Medulla oblongata (tissue), 1 donor: Measurements from ENCODE around the gene TMEM43.
"Not testable (repeated sequence)": the region's sequence is repeated elsewhere in the genome, so short reads cannot be mapped to it uniquely, and the experiment has no call there.

Experiments used
- DNase-seq: peaks from one replicate; pipeline ENCODE4 v3.0.0-alpha.2; 2015; ENCODE audit errors: extremely low spot score

The TMEM43 gene, protein sequence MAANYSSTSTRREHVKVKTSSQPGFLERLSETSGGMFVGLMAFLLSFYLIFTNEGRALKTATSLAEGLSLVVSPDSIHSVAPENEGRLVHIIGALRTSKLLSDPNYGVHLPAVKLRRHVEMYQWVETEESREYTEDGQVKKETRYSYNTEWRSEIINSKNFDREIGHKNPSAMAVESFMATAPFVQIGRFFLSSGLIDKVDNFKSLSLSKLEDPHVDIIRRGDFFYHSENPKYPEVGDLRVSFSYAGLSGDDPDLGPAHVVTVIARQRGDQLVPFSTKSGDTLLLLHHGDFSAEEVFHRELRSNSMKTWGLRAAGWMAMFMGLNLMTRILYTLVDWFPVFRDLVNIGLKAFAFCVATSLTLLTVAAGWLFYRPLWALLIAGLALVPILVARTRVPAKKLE

DNA sequence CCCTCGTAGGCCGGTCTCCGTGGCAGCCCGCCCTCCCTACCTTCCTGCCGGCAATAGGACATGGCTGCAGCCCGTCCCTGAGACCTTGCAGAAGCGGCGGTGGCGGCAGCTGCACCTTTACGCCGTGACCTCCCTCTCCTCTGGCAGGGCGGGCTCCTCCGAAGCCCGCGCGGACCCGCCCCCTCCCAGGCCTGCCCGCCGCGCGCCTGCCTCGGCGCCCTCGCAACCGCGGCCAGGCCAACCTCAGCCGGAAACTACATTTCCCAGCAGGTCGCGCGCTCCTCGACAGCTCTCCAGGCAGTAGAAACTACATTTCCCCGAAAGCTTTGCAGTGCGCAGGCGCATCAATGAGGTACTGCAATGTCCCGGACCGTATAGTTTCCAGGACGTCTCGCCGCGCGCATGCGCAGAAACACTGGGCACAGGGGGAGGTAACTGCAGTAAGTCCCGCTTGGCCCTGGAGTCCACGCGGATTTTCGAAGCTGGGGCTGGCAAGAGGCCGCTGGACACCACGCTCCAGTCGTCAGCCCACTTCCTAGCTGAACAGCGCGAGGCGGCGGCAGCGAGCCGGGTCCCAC, at the start of gene TMEM43, which contains the start of gene CHCHD4:
Gene TMEM43, plus strand, starts transcription at position 438 of the 578 bp plus-strand sequence. CDS start 142 bp downstream, outside the sequence.
Gene CHCHD4, minus strand, starts transcription at position 256 of the 578 bp plus-strand sequence. Its CDS starts 194 bp downstream, at position 62.
- DNase-seq = peak; percentile 100

DNA sequence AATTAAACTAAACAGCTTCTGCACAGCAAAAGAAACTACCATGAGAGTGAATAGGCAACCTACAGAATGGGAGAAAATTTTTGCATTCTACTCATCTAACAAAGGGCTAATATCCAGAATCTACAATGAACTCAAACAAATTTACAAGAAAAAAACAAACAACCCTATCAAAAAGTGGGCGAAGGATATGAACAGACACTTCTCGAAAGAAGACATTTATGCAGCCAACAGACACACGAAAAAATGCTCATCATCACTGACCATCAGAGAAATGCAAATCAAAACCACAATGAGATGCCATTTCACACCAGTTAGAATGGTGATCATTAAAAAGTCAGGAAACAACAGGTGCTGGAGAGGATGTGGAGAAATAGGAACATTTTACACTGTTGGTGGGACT, 49.6 kb upstream of the TMEM43 start:
- DNase-seq = not testable (repeated sequence)

DNA sequence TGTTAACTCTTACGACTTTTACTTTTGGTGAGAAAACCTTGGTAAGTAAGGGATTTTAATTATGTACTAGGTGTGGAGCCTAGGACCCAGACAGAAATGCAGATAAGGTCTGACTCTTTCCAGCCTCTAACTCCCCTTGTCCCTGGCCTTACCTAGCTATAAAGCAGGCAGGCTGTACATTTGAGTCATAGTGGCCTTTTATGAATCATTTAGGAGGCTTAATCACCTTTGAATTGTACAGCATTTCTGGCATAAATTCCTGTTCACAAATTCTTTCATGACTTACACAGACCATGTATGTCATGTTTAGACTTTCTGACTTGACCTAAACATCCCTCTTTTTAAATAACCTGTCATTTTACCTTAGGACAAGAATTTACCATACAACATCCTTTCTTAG, 47.5 kb upstream of the TMEM43 start:
- DNase-seq = no peak

DNA sequence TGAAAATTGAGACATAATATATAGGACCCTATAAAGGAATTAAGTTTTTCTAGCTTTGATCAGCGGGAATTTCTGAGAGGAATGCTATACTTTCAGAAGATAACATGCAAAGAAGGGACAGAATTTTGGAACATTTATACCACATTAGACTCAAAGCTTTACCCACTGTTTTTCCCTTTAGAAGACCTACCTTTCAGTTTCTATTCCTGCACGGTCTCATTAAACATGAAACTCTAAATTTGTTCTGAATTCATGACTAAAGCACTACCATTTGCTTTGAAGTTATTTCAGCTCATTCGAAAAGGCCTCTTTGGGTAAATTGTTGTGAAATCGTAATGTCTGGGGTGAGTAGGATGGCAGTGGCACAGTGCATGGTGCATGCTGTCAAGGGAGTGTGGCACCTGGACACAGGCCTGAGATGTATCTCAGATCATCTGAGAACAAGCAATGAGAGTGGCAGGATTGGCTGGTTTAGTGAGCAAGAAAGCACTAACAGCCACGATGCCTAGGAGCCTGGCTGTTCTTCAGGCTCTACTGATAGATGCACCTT, 42.7 kb upstream of the TMEM43 start:
- DNase-seq = no peak

DNA sequence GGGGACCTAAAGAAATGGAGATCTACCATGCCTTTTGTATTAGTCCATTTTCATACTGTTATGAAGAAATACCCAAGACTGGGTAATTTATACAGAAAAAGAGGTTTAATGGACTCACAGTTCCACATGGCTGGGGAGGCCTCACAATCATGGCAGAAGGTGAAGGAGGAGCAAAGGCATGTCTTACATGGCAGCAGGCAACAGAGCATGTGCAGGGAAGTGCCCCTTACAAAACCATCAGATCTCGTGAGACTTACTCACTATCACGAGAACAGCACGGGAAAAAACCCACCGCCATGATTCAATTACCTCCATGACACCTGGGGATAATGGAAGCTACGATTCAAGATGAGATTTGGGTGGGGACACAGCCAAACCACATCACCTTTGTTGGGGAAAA, 37.4 kb upstream of the TMEM43 start:
- DNase-seq = not testable (repeated sequence)

DNA sequence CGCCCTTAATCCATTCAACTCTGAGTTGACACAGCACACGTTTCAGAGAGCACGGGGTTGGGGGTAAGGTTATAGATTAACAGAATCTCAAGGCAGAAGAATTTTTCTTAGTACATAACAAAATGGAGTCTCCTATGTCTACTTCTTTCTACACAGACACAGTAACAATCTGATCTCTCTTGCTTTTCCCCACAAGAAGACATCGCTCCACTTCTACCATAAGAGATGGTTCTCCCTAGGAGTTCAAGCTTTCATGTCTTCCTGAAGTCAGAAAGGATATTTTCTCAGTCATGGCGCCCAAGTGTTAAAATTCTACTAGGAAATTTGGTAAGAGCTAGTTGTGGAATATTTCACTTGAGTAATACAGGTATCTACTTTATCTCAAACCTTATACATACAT, 32.9 kb upstream of the TMEM43 start:
- DNase-seq = not testable (repeated sequence)

DNA sequence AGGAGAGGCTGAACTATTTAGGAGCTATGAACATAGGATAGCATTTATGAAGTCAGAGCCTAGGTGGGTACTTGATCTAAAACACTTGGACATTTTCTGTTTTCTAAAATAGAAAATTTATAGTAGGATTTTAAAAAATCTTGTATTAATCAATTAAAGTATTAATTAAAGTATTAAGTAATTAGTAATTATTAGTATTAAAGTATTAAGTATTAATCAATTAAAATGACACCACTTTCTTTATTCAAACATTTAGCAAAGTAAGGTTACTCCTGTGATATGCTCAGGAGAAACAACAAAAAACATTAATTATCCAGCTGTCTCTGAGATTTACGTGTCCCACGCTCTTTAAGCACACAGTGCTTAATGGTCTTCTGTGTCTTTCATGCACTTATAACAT, 32.4 kb upstream of the TMEM43 start:
- DNase-seq = no peak

DNA sequence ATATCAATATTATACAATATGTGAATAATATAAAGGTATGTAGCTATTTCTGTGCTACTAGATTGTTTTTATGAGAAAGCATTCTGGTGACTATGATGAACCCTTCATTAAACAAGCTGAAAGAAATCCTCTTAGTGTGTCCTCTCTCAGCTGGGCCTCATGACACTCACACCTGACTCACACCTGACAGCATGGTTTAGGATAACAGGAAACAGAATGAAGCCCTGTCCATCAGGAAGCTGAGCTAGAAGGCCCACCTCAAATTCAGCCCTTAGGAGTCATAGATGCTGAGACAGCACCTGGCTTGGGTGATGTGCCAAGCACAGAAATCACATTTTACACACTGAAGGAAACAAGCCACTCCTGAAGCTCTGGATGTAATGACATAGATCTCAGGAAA, 31.0 kb upstream of the TMEM43 start:
- no peak for DNase-seq

DNA sequence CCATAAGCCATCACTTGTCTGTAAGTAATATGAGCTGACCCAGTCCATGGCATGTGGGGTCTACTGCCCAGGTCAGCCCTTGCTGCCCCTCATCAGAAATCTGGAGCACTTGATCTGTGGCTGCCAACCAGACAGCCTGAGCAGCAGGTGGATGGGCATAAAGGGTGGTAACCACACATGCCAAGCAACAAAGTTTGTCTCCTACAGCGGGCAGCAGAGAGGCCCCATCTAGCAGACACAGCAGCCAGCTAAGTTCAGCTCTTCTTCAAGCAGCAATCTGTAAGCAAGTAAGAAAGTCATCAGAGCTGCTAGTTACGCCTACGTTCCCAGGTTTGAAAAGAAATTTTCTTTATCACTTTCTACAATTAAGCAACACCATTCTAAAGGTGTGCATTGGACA, 28.1 kb upstream of the TMEM43 start:
- no peak for DNase-seq

DNA sequence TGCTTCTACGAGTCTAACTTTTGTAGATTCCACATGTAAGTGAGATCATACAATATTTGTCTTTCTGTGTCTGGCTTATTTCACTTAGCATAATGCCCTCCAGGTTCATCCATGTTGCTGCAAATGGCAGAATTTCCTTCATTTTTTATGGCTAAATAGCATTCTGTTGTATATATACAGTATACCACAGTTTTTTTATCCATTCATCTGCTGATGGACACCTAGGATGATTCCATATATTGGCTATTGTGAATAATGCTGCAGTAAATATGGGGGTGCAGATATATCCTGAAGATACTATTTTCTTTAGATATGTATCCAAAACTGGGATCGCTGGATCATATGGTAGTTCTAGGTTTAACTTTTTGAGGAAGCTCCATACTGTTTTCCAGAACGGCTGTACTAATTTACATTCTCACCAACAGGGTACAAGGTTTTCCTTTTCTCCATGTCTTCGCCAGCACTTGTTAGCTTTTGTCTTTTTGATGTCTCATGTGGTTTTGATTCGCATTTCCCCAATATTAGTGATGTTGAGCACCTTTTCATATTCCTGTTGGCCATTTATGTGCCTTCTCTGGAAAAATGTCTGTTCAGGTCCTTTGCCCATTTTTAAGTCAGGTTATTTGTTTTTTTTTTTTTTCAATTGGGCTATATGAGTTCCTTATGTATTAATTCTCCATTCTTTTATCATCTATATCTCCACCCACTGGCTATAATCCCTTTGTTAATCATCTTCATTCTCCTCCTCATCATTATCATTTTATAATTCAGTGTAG, 27.0 kb upstream of the TMEM43 start:
- no peak for DNase-seq

DNA sequence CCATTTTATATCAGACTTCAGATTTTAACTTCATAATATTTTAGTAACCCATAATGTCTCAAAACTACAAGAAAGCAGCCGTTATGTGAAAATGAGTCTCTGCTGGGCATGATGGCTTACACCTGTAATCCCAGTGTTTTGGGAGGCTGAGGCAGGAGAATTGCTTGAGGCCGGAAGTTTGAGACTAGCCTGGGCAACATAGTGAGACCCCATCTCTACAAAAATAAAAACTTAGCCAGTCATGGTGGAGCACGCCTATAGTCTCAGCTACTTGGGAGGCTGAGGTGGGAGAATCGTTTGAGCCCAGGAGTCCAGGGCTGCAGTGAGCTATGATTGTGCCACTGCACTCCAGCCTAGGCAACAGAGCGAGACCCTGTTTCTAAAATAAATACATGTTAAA, 15.0 kb upstream of the TMEM43 start:
- not testable (repeated sequence) for DNase-seq

DNA sequence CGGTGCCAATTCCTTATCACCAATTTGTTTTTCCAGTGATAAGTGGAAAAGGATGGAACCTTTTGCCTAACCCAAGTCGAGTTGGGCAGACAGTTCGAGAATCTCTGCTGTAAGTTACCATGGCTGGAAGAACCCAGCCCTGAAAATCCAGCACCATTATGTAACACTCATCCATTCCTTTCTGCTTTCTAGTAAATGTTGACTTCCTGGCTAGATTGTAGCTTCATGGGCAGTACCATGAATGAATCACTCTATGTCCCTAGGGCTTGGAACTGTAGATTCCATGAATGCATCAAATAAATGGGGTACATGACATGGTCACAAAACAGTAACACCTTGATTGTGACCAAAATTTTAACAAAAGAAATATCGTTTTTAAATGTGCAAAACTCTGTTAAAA, 14.2 kb upstream of the TMEM43 start:
- DNase-seq = no peak

DNA sequence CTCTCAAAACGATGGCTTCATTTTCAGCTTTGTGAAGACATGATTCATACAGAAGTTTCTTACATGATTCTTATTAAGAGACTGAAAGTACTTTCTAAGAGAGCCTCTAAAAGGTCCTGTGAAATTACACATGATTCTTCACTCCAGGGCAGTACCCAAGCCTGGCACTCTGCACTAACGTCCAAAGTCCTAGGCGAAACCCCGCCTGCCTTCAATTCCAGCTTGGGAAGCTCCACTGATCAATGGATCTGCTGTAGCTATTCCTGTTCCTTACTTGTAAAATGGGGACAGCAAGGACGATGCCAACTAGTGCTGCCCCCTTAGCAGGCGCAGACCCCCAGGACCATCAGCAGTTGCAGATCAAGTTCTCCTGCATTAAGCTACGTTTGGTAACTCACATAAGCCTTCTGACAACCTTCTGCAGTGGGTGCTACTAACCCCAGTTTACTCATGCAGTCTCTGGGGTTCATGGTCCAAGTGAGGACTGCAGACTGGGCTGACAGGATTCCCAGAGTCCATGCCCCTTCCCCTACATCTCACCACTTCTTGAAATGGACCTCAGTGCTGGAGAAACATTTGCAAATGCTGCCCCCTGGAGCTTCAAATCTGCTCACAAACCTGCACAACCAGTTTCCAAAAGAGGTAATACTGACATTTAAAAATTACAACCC, 10.8 kb upstream of the TMEM43 start:
- DNase-seq = no peak

DNA sequence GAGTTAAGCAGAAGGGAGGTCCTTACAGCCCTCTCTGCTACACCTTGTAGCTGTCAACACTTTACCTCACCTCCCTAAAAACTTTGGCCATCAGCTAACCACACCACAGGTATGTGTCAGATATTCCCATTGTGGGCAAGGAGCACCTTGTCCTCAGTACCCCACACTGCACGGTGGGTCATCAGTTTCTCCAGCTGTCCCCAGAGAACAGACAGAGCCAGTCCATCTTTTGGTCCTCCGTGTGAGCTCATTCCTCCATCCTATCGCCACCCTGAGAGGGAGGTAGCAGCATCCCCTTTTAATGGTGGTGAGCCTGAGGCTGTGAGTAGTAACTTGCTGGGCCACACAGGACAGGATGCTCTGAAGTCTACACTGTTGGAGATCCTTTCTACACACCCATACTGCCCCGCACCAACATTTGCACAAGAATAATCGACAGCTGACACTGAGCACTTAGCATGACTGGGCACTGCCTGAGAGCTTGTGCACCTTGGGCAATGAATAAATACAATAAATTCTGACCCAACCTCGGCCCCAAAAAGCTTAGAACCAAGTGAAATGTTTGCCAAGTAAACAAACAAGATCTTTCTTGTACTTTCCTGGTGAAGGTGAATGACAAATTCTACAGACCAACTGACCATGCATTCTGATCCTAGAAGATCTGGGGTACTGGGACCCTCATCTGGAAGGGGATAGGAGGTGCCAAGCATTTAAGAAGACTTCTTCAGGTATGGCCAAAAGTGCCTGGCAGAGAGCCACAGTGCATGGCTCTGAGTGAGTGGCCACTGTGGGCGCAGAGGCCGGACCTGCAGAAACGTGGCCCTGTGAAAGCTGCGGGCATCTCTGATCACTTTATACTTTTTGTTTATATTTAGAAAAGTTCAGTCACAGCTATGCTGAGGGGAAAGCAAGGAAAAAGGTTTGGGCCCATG, 7.1 kb upstream of the TMEM43 start:
- DNase-seq = no peak

DNA sequence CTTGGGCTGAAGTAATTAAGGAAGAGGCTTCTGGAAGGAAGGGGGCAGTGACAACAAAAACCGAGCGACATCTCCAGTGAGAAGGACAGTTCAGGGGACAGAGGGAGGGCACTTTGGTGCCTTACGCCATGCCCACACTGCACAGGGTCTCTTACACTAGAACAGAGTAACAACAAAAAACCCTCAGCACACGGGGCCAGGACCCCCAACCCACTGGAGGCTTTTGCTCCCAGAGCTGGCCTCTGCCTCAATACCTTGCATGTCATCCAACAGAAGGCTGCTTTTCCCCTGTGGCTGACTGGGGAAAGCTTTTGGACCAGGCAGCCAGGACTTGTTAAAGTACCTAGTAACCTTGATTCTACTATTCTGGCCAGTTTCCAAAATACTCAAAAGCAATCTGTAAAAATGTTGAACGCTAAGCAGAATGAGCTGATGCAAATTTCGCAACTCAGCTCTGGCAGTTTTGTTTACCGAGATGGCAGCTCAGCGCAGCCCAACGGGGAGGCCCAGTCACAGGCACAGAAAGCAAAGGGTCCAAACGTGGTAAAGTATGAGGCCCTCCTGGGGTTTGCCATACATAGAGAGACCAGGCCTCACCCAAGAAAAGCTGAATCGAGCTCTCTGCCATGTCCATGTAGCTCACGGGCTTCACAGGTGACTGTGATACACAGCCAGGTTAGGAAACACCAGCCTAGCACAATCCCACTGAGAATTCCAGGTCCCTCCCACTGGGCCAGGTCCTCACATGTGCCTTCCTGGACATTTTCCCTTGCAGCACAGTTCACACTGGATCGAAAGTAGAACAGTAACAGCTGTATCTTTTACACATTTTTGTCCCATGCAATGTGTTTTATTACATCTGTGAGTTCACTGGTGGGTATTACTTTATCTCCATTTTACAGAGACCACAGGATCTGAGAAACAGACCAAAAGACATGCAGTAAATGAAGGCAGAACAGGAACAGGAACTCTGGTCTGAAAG, 6.2 kb upstream of the TMEM43 start:
- DNase-seq = no peak

DNA sequence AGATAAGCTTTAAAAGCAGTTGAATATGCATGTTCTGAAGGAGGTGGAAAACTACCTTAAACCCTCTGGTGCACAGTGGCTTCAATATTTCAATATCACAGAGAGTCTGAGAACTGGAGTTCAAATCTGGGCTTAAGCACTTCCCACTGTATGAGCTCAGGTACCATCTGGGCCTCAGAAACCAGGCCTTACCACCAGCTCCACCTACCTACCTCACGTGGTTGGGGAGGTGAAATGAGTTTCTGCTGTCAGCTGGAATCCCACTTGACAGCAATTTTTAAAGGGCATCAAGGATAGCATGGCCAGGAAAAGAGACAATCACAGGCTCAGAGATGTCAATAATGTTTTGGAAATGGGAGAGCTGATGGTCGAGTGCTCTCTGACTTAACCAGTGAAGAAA, 5.2 kb upstream of the TMEM43 start:
- no peak for DNase-seq

DNA sequence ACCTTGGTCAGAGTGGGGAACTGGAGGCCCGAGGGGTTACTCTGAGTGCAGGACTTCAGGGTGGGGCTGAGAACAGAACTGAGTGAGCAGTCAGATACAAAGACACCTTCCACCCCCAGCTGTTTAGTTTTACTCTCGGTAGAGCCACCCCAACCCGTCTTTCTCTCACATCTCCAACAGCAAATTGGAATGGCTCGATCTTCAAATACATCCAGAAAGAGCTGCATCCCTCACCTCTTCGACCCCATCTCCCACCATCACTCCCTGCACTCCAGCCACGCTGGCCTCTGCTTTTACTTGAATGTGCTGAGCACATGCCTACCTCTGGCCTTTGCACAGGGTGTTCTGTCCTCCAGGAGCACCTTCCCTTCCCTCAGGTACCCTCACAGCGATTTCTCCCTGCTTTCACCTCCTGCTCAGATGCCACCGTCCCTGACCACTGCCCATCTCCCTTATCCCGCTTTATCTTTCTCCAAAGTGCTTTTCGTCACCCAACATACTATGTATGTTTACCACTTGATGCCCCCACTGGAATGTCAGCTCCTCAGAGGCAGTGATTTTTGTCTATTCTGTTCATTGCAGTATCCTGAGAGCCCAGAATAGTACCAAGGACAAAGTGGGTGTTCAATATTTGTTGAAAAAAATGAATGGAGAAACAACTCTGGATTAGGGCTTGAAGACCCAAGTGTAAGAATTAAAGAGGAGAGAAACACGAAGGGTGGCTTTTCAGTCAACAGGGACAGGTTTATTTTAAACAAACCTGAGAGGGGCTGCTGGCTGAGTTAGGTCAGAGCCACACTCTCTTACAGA, 4.5 kb upstream of the TMEM43 start:
- DNase-seq = no peak

DNA sequence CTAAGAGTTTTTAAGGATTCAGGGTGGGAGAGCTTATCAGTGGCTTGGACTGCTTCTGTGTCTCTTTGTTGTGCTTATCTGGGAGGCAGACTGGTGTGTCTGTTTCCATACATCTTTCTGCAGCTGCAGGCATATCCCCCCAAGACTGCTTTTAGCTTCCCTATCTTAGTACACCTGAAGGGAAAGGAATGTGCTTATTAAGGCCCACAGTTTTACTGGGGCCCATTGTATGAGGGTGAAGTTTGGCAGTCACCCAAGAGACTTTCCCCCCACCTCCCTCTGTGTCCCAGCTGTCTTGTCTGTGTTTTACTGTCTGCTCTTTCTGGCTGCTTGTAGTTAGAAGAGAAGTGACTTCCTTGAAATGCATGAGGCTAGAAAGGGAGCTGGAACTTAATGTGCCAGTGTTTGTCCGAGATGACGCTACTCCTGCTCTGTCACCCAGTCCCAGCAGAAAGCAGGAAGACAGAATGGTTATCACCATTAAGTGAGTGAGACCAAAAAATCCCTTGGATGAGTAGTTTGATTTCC, 3.9 kb upstream of the TMEM43 start:
- DNase-seq = not testable (repeated sequence)
